ENCODE results near the gene HYOU1. TPM values are rescaled to one million over a fixed set of nuclear protein-coding genes. Genes with fewer than 3 reads are reported as not detected.
A peak's percentile ranks its signal among the peaks of the same experiment; 100 is the strongest.

The HYOU1 gene
- total and polyA plus RNA-seq, 2 donors = 35.5 to 65.6 TPM

DNA sequence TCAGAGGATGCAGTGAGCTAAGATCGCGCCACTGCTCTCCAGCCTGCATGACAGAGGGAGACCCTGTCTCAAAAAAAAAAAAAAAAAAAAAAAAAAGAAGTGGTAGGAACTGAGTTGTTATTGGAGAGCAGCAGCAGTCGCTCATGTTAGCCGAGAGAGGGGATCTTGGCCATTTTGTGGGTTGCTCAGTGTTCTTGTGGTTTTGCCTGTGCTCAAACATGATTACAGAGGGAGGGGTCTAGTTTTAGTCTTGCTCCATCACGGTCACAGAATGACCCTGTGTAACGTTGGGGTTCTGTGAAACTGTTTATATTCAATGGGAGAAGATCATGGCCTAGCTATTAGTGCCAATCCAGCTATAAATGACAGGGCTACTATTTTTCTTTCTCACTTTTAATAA, 42.7 kb upstream of the HYOU1 start:
- Histone ChIP-seq H3K27ac (ENCODE audit: low read depth in 1 of 2, low read length in 1 of 2) (no peak overlapping the region), H3K27me3 (ENCODE audit: control insufficient read depth in 2 of 2, insufficient read depth in 1 of 2, low read length in 1 of 2) (no peaks in the 10 kb centered on the region), H3K4me3 (ENCODE audit: low read length in 2 of 2) (no peak overlapping the region), H3K4me1 (ENCODE audit: control insufficient read depth in 2 of 2, insufficient read depth in 2 of 2, low read length in 2 of 2) (peaks cover 14 to 35% of the 10 kb centered on the region in 2 donors), H3K36me3 (ENCODE audit: control insufficient read depth in 2 of 2, insufficient read depth in 2 of 2, low read length in 1 of 2) (peaks cover 8 to 22% of the 10 kb centered on the region in 2 donors), H3K9me3 (ENCODE audit: control insufficient read depth in 2 of 2, insufficient read depth in 1 of 2, low read length in 1 of 2) (peaks cover 0 to 1% of the 10 kb centered on the region in 2 donors)
- WGBS = 69% methylated on average over 6 of the region's 6 CpGs
- no peak for DNase-seq (ENCODE audit: low read depth in 6 of 9, low spot score in 9 of 9)

GRCh38 chr11:119095066-119095880, 38.3 kb upstream of the HYOU1 start:
- Histone ChIP-seq H3K36me3 (ENCODE audit: control insufficient read depth in 2 of 2, insufficient read depth in 2 of 2, low read length in 1 of 2) (peaks cover 18 to 54% of the 10 kb centered on the region in 2 donors), H3K4me3 (ENCODE audit: low read length in 2 of 2) (peak overlapping the region; percentile 59 to 85), H3K4me1 (ENCODE audit: control insufficient read depth in 2 of 2, insufficient read depth in 2 of 2, low read length in 2 of 2) (peaks cover 23 to 37% of the 10 kb centered on the region in 2 donors), H3K9me3 (ENCODE audit: control insufficient read depth in 2 of 2, insufficient read depth in 1 of 2, low read length in 1 of 2) (peaks cover 1 to 3% of the 10 kb centered on the region in 2 donors), H3K27me3 (ENCODE audit: control insufficient read depth in 2 of 2, insufficient read depth in 1 of 2, low read length in 1 of 2) (no peaks in the 10 kb centered on the region), H3K27ac (ENCODE audit: low read depth in 1 of 2, low read length in 1 of 2) (peak overlapping the region; percentile 83 to 88)
- DNase-seq (ENCODE audit: low read depth in 6 of 9, low spot score in 9 of 9) = peak; percentile 97 to 100 (median 99)
- WGBS = under 1% methylated on average over 79 of the region's 79 CpGs

DNA sequence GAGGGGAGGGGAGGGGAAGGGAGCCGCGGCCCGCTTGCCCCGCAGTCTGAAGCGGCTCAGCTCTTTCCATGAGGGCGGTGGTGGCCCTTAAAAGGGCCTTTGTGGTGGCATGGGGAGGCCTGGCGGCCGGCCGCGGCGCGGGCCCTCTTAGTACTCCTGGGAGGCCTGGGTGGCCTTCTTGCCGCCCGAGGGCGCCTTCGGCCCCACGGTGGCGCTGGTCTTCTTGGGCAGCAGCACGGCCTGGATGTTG, 37.7 kb upstream of the HYOU1 start:
- Histone ChIP-seq H3K4me3 (ENCODE audit: low read length in 2 of 2) (peak overlapping the region; percentile 59 to 85), H3K9me3 (ENCODE audit: control insufficient read depth in 2 of 2, insufficient read depth in 1 of 2, low read length in 1 of 2) (peaks cover 1 to 3% of the 10 kb centered on the region in 2 donors), H3K36me3 (ENCODE audit: control insufficient read depth in 2 of 2, insufficient read depth in 2 of 2, low read length in 1 of 2) (peaks cover 18 to 56% of the 10 kb centered on the region in 2 donors), H3K4me1 (ENCODE audit: control insufficient read depth in 2 of 2, insufficient read depth in 2 of 2, low read length in 2 of 2) (peaks cover 21 to 34% of the 10 kb centered on the region in 2 donors), H3K27ac (ENCODE audit: low read depth in 1 of 2, low read length in 1 of 2) (peak overlapping the region; percentile 83 to 88), H3K27me3 (ENCODE audit: control insufficient read depth in 2 of 2, insufficient read depth in 1 of 2, low read length in 1 of 2) (no peaks in the 10 kb centered on the region)
- WGBS = 0% methylated on average over 19 of the region's 19 CpGs
- peak in 1 of 9 donors; percentile 64 for DNase-seq (ENCODE audit: low read depth in 6 of 9, low spot score in 9 of 9)

- H3K36me3 ChIP-seq (ENCODE audit: control insufficient read depth in 2 of 2, insufficient read depth in 2 of 2, low read length in 1 of 2) = peaks cover 18 to 58% of the 10 kb centered on the region in 2 donors
- peaks cover 1 to 3% of the 10 kb centered on the region in 2 donors for H3K9me3 ChIP-seq (ENCODE audit: control insufficient read depth in 2 of 2, insufficient read depth in 1 of 2, low read length in 1 of 2)
- peaks cover 21 to 34% of the 10 kb centered on the region in 2 donors for H3K4me1 ChIP-seq (ENCODE audit: control insufficient read depth in 2 of 2, insufficient read depth in 2 of 2, low read length in 2 of 2)
- H3K27ac ChIP-seq (ENCODE audit: low read depth in 1 of 2, low read length in 1 of 2) = peak overlapping the region; percentile 83 to 88
- peak overlapping the region; percentile 59 to 85 for H3K4me3 ChIP-seq (ENCODE audit: low read length in 2 of 2)
- no peaks in the 10 kb centered on the region for H3K27me3 ChIP-seq (ENCODE audit: control insufficient read depth in 2 of 2, insufficient read depth in 1 of 2, low read length in 1 of 2)
- peak in 3 of 9 donors; percentile 32 to 53 (median 39) for DNase-seq (ENCODE audit: low read depth in 6 of 9, low spot score in 9 of 9)
- WGBS = under 1% methylated on average over 81 of the region's 81 CpGs
Measured at GRCh38 chr11:119093942-119094815, 37.2 kb upstream of the HYOU1 start.

- Histone ChIP-seq H3K4me3 (ENCODE audit: low read length in 2 of 2) (peak overlapping the region; percentile 59 to 85), H3K9me3 (ENCODE audit: control insufficient read depth in 2 of 2, insufficient read depth in 1 of 2, low read length in 1 of 2) (peaks cover 1 to 3% of the 10 kb centered on the region in 2 donors), H3K27ac (ENCODE audit: low read depth in 1 of 2, low read length in 1 of 2) (peak overlapping the region; percentile 37 to 88), H3K4me1 (ENCODE audit: control insufficient read depth in 2 of 2, insufficient read depth in 2 of 2, low read length in 2 of 2) (peaks cover 21 to 34% of the 10 kb centered on the region in 2 donors), H3K36me3 (ENCODE audit: control insufficient read depth in 2 of 2, insufficient read depth in 2 of 2, low read length in 1 of 2) (peaks cover 18 to 55% of the 10 kb centered on the region in 2 donors), H3K27me3 (ENCODE audit: control insufficient read depth in 2 of 2, insufficient read depth in 1 of 2, low read length in 1 of 2) (no peaks in the 10 kb centered on the region)
- 66% methylated on average over 12 of the region's 12 CpGs for WGBS
- no peak for DNase-seq (ENCODE audit: low read depth in 6 of 9, low spot score in 9 of 9)
Measured at GRCh38 chr11:119092880-119093842, 36.2 kb upstream of the HYOU1 start.

DNA sequence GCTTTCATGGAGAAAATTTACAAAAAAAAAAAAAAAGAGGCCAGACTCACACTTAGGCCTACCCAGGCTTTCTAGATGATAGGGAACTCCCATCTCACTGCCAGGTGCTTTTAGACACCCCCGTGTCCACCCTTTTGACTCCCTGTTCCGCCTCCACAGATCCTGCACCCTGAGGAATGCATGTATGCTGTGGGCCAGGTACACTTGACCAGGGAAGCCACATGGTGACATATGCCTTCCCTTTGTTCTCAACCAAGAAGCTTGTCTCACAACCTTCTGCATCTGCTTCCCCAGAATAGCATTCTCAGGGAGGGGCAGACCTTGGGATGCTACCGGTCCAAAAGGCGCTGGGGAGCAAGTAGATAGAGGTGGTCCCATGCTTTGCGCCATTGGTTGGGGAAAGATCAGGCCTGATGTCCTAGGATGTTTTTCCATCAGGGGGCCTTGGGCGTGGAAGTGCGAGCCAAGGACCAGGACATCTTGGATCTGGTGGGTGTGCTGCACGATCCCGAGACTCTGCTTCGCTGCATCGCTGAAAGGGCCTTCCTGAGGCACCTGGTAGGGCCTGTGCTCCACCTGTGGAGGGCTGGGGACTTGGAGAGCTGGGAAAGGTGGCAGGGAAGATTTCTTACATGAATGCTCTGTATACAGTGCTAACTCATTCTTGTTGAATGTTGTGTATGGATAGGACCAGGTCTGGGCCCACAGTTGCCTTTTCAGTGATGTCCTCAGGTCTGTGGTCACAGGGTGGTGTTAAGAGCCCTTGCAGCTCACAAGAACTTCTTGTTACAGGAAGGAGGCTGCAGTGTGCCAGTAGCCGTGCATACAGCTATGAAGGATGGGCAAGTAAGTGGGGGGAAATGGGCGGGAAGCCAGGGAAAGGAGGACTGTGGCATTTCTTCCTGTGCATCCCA, 35.2 kb upstream of the HYOU1 start:
- no peak for DNase-seq (ENCODE audit: low read depth in 6 of 9, low spot score in 9 of 9)
- Histone ChIP-seq H3K9me3 (ENCODE audit: control insufficient read depth in 2 of 2, insufficient read depth in 1 of 2, low read length in 1 of 2) (peaks cover 1 to 3% of the 10 kb centered on the region in 2 donors), H3K27ac (ENCODE audit: low read depth in 1 of 2, low read length in 1 of 2) (peak overlapping the region; percentile 11 to 33), H3K36me3 (ENCODE audit: control insufficient read depth in 2 of 2, insufficient read depth in 2 of 2, low read length in 1 of 2) (peaks cover 10 to 46% of the 10 kb centered on the region in 2 donors), H3K4me3 (ENCODE audit: low read length in 2 of 2) (peak overlapping the region; percentile 59 to 85), H3K4me1 (ENCODE audit: control insufficient read depth in 2 of 2, insufficient read depth in 2 of 2, low read length in 2 of 2) (peaks cover 21 to 39% of the 10 kb centered on the region in 2 donors), H3K27me3 (ENCODE audit: control insufficient read depth in 2 of 2, insufficient read depth in 1 of 2, low read length in 1 of 2) (no peaks in the 10 kb centered on the region)
- 91% methylated on average over 13 of the region's 13 CpGs for WGBS

GRCh38 chr11:119091178-119091577, 34.2 kb upstream of the HYOU1 start:
- H3K27ac ChIP-seq (ENCODE audit: low read depth in 1 of 2, low read length in 1 of 2) = peak overlapping the region in 1 of 2 donors; percentile 26
- no peaks in the 10 kb centered on the region for H3K27me3 ChIP-seq (ENCODE audit: control insufficient read depth in 2 of 2, insufficient read depth in 1 of 2, low read length in 1 of 2)
- H3K4me1 ChIP-seq (ENCODE audit: control insufficient read depth in 2 of 2, insufficient read depth in 2 of 2, low read length in 2 of 2) = peaks cover 21 to 38% of the 10 kb centered on the region in 2 donors
- H3K9me3 ChIP-seq (ENCODE audit: control insufficient read depth in 2 of 2, insufficient read depth in 1 of 2, low read length in 1 of 2) = peaks cover 1 to 3% of the 10 kb centered on the region in 2 donors
- DNase-seq (ENCODE audit: low read depth in 6 of 9, low spot score in 9 of 9) = no peak
- 97% methylated on average over 9 of the region's 9 CpGs for WGBS
- no peak overlapping the region for H3K4me3 ChIP-seq (ENCODE audit: low read length in 2 of 2)
- H3K36me3 ChIP-seq (ENCODE audit: control insufficient read depth in 2 of 2, insufficient read depth in 2 of 2, low read length in 1 of 2) = peaks cover 10 to 37% of the 10 kb centered on the region in 2 donors

- Histone ChIP-seq H3K27ac (ENCODE audit: low read depth in 1 of 2, low read length in 1 of 2) (no peak overlapping the region), H3K36me3 (ENCODE audit: control insufficient read depth in 2 of 2, insufficient read depth in 2 of 2, low read length in 1 of 2) (peaks cover 10 to 37% of the 10 kb centered on the region in 2 donors), H3K9me3 (ENCODE audit: control insufficient read depth in 2 of 2, insufficient read depth in 1 of 2, low read length in 1 of 2) (peaks cover 0 to 3% of the 10 kb centered on the region in 2 donors), H3K4me3 (ENCODE audit: low read length in 2 of 2) (no peak overlapping the region), H3K27me3 (ENCODE audit: control insufficient read depth in 2 of 2, insufficient read depth in 1 of 2, low read length in 1 of 2) (no peaks in the 10 kb centered on the region), H3K4me1 (ENCODE audit: control insufficient read depth in 2 of 2, insufficient read depth in 2 of 2, low read length in 2 of 2) (peaks cover 23 to 45% of the 10 kb centered on the region in 2 donors)
- 88% methylated on average over 1 of the region's 1 CpG for WGBS
- DNase-seq (ENCODE audit: low read depth in 6 of 9, low spot score in 9 of 9) = no peak
Measured at GRCh38 chr11:119089319-119089718, 32.3 kb upstream of the HYOU1 start.

Measured in thymus (tissue), 11 donors.